GM10248 (cell line): ENCODE data around the gene RHAG.

Source experiments
- CTCF ChIA-PET: fragments of 300-600 bp; sonication (Branson Sonifier 250); formaldehyde crosslinking; extraction: SDS; loops from one replicate; lab custom pipeline; 2021; ENCODE audit warnings: antibody characterized with exemption; lab: Yijun Ruan, JAX
- POLR2A ChIA-PET: fragments of 350-650 bp; sonication (Branson Sonifier 250); formaldehyde crosslinking; extraction: SDS; loops from one replicate; lab custom pipeline; 2020; ENCODE audit warnings: antibody characterized with exemption; lab: Yijun Ruan, JAX
- DNase-seq: peaks from one replicate; pipeline ENCODE4 v3.0.0; 2012; ENCODE audit errors: extremely low spot score
- TF ChIP-seq, protein P1 (sequence below): IDR thresholded peaks from 2 replicates; pipeline ENCODE4 v1.5.1; 2012; ENCODE audit warnings: mild to moderate bottlenecking, low read depth; ENCODE audit errors: extremely low read depth, missing control alignments, control extremely low read depth

Gene RHAG

DNA sequence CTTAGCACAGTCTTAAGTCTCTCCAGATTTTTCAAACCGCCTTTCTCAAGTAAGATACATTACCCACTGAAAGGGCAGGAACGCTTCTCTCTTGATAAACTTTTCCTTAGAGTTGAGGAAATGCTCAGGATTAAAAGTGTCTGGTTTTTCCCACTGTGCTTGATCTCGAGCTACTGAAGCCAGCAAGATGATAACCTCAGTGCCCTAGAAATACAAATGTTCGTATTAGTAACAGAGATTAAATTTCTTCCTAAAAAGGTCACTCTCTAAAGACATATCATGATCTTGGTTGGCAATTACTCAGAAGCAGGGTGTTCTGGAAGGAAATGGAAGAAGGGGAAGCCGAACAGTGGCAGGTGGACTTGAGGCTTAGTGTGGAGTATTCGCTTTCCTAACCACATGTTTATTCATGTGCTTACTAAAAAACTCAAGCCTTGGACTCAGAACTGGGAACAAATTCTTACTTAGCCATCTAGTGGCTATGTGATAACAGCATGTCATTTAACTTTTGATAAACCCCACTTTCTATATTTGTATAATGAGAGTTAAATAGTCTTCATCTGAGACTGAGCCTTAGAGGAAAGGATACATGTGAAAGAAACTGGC is 66.1 kb downstream of the RHAG start:
- no peak for DNase-seq
- TF ChIP-seq, protein P1, sequence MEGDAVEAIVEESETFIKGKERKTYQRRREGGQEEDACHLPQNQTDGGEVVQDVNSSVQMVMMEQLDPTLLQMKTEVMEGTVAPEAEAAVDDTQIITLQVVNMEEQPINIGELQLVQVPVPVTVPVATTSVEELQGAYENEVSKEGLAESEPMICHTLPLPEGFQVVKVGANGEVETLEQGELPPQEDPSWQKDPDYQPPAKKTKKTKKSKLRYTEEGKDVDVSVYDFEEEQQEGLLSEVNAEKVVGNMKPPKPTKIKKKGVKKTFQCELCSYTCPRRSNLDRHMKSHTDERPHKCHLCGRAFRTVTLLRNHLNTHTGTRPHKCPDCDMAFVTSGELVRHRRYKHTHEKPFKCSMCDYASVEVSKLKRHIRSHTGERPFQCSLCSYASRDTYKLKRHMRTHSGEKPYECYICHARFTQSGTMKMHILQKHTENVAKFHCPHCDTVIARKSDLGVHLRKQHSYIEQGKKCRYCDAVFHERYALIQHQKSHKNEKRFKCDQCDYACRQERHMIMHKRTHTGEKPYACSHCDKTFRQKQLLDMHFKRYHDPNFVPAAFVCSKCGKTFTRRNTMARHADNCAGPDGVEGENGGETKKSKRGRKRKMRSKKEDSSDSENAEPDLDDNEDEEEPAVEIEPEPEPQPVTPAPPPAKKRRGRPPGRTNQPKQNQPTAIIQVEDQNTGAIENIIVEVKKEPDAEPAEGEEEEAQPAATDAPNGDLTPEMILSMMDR: no peak
- CTCF ChIA-PET: no interaction called here
- POLR2A ChIA-PET: no interaction called here

DNA sequence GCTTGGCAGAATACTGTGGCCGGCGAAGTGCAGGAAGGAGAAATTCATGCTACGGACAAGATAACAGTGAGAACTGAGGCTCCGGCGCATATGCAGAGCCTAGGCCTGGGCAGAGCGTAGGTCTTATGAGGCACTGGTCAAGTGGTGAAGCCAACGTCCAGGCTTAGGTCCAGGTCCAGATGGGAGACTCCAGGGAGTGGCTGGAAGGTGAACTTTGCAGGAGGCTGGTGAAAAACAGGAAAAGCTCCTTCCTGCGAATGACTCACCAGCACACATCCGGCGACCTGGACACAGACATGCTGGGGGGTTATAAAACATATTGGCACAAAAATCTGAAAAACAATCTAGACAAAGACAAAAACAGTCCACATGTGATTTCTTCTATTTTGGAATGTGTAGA is 70.8 kb downstream of the RHAG start:
- POLR2A ChIA-PET: no interaction called here
- DNase-seq: no peak
- TF ChIP-seq, protein P1: no peak
- CTCF ChIA-PET: interaction anchor here (0.9 to 1.5 kb wide), 6 partner anchors 8 to 57 kb away, joined by 3 to 6 read pairs (median 3); no protein-coding TSS in a partner anchor

DNA sequence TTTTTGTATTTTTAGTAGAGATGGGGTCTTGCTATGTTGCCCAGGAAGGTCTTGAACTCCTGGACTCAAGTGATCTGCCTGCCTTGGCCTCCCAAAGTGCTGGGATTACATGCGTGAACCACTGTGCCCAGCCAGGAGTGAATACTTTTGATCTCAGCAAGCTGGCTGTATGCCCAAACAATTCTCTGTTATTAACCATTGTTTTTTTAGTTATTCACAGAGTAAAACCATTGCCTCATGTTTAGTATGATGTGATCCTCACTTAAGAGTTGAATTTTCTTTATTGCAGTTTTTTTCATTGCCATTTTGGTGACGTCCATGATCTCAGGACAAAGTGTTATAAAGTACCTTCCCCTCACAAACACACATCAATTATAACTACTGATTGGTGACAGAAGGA is 71.4 kb downstream of the RHAG start:
- TF ChIP-seq, protein P1: no peak
- ChIA-PET POLR2A (no interaction called here), CTCF (interaction anchor here (0.9 to 1.3 kb wide), 3 partner anchors 11 to 33 kb away, joined by 3 read pairs; no protein-coding TSS in a partner anchor)
- no peak for DNase-seq

DNA sequence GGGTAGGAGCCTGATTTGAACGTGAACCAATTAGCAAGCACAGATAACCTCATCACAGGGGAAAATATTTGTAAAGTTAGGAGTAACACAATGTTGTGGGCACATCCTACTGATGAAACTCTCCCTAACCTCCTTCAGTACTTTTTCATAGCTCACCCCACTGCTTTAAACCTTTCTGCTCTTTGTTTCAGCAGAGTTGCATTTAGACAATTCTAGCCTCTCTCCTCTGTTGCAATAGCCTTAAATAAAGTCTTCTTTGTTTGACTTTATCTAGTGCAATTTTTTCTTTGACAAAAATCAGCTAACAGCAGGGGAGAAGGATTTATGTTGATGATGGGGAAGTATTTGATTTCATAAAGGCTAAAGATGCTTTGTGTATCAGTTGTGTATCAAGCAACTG is 72.1 kb downstream of the RHAG start:
- TF ChIP-seq, protein P1: no peak
- ChIA-PET CTCF (interaction anchor here (1.1 to 1.3 kb wide), 2 partner anchors 15 to 32 kb away, joined by 3 read pairs; no protein-coding TSS in a partner anchor), POLR2A (no interaction called here)
- DNase-seq: no peak

DNA sequence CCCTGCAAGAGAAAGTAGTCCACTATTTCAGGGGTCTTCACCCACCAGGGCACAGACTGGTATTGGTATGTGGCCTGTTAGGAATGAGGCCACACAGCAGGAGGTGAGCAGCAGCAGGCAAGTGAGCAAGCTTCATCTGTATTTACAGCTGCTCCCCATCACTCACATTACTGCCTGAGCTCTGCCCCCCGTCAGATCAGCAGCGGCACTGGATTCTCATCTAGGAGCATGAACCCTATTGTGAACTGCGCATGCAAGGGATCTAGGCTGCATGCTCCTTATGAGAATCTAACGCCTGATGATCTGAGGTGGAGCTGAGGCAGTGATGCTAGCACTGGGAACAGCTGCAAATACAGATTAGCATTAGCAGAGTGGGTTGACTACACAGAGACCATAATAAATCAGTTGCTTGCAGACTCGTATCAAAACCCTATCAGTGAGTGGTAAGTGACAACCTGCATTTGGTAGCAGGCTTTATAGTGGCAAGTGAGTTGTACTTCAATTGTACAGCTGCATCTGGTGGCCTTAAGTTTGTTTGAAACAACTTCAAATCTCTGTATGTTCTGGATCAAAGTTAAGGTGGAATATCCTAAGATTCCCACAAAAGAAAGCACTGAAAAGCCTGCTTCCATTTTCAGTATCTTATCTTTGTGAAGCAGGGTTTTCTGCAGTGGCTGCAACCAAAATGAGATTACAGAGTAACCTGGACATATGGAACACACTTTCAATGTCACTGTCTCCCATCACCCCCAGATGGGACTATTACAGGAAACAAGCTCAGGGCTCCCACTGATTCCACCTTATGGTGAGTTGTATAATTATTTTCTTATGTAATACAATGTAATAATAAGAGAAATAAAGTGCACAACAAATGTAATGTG is 73.4 kb downstream of the RHAG start:
- ChIA-PET POLR2A (no interaction called here), CTCF (interaction anchor here (2.0 kb wide), 1 partner anchor 43 kb away, joined by 9 read pairs; no protein-coding TSS in a partner anchor)
- DNase-seq: no peak
- TF ChIP-seq, protein P1: no peak

DNA sequence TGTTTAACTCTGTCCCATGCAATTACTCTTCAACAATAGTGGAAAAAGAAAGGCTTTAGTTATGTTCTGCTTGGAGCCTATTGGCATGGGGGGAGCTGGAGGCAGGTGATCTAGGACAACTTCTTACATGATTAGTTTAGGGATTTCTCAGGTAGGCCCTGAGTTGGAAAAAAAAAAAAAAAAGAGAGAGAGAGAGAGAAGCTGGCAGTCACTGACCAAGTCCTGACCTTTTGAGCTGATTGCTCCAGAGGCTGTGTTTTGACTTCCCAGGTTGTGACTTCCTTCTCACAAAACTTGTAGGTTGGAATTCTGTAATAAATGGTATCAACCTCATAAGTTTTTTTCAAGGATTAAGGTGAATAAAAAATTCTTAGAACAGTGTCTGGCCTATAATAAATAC is 78.4 kb downstream of the RHAG start:
- TF ChIP-seq, protein P1: no peak
- ChIA-PET CTCF (interaction anchor here (1.1 to 2.0 kb wide), 3 partner anchors 8 to 26 kb away, joined by 3 to 6 read pairs (median 6); no protein-coding TSS in a partner anchor), POLR2A (no interaction called here)
- DNase-seq: no peak
